Measurements from ENCODE around the gene DBF4B. TPM values are rescaled to one million over a fixed set of nuclear protein-coding genes. Genes with fewer than 3 reads are reported as not detected.
"Not testable (repeated sequence)": the region's sequence is repeated elsewhere in the genome, so short reads cannot be mapped to it uniquely, and the experiment has no call there.

The DBF4B gene
- 7.1 TPM for total RNA-seq
- 7.2 TPM for polyA plus RNA-seq

GRCh38 chr17:44708401-44709263, at the start of gene DBF4B:
TSS of gene DBF4B (plus strand) at chr17:44708665. CDS start at chr17:44708821, 156 bp downstream.
- Histone ChIP-seq H3K4me3 (ENCODE audit: low read depth, low read length) (peak within 1 kb of the TSS; percentile 70), H3K4me1 (ENCODE audit: insufficient read depth) (no peaks in the 10 kb centered on the region), H3K36me3 (ENCODE audit: insufficient read depth) (no peaks in the 10 kb centered on the region), H3K27ac (ENCODE audit: low read depth) (peak within 1 kb of the TSS; percentile 48)
- DNase-seq (ENCODE audit: extremely low spot score) = peak; percentile 86
- WGBS = under 1% methylated on average over 52 of the region's 52 CpGs

GRCh38 chr17:44661835-44662234, 46.6 kb upstream of the DBF4B start:
- DNase-seq (ENCODE audit: extremely low spot score) = no peak
- H3K4me1 ChIP-seq (ENCODE audit: insufficient read depth) = no peaks in the 10 kb centered on the region
- no peaks in the 10 kb centered on the region for H3K36me3 ChIP-seq (ENCODE audit: insufficient read depth)
- 87% methylated on average over 2 of the region's 2 CpGs for WGBS
- H3K27ac ChIP-seq (ENCODE audit: low read depth) = no peak overlapping the region
- H3K4me3 ChIP-seq (ENCODE audit: low read depth, low read length) = no peak overlapping the region

GRCh38 chr17:44663095-44663494, 45.4 kb upstream of the DBF4B start:
- 79% methylated on average over 1 of the region's 1 CpG for whole genome bisulfite sequencing
- no peaks in the 10 kb centered on the region for H3K4me1 ChIP-seq (ENCODE audit: insufficient read depth)
- H3K27ac ChIP-seq (ENCODE audit: low read depth) = no peak overlapping the region
- DNase-seq (ENCODE audit: extremely low spot score) = no peak
- H3K4me3 ChIP-seq (ENCODE audit: low read depth, low read length) = no peak overlapping the region
- no peaks in the 10 kb centered on the region for H3K36me3 ChIP-seq (ENCODE audit: insufficient read depth)

GRCh38 chr17:44664867-44665266, 43.6 kb upstream of the DBF4B start:
- no peak for DNase-seq (ENCODE audit: extremely low spot score)
- no peaks in the 10 kb centered on the region for H3K36me3 ChIP-seq (ENCODE audit: insufficient read depth)
- no peaks in the 10 kb centered on the region for H3K4me1 ChIP-seq (ENCODE audit: insufficient read depth)
- H3K4me3 ChIP-seq (ENCODE audit: low read depth, low read length) = no peak overlapping the region
- 95% methylated on average over 1 of the region's 1 CpG for WGBS
- H3K27ac ChIP-seq (ENCODE audit: low read depth) = no peak overlapping the region

GRCh38 chr17:44666006-44666405, 42.5 kb upstream of the DBF4B start:
- WGBS = 87% methylated on average over 1 of the region's 1 CpG
- Histone ChIP-seq H3K36me3 (ENCODE audit: insufficient read depth) (no peaks in the 10 kb centered on the region), H3K4me1 (ENCODE audit: insufficient read depth) (no peaks in the 10 kb centered on the region), H3K27ac (ENCODE audit: low read depth) (no peak overlapping the region), H3K4me3 (ENCODE audit: low read depth, low read length) (no peak overlapping the region)
- DNase-seq (ENCODE audit: extremely low spot score) = no peak

- H3K27ac ChIP-seq (ENCODE audit: low read depth) = no peak overlapping the region
- no peaks in the 10 kb centered on the region for H3K36me3 ChIP-seq (ENCODE audit: insufficient read depth)
- no peak for DNase-seq (ENCODE audit: extremely low spot score)
- no peak overlapping the region for H3K4me3 ChIP-seq (ENCODE audit: low read depth, low read length)
- no peaks in the 10 kb centered on the region for H3K4me1 ChIP-seq (ENCODE audit: insufficient read depth)
These were observed 35.9 kb upstream of the DBF4B start for GRCh38 chr17:44672479-44673093.

GRCh38 chr17:44673893-44674292, 34.6 kb upstream of the DBF4B start:
- no peaks in the 10 kb centered on the region for H3K4me1 ChIP-seq (ENCODE audit: insufficient read depth)
- H3K27ac ChIP-seq (ENCODE audit: low read depth) = no peak overlapping the region
- no peak for DNase-seq (ENCODE audit: extremely low spot score)
- no peak overlapping the region for H3K4me3 ChIP-seq (ENCODE audit: low read depth, low read length)
- no peaks in the 10 kb centered on the region for H3K36me3 ChIP-seq (ENCODE audit: insufficient read depth)
- 63% methylated on average over 2 of the region's 2 CpGs for WGBS

GRCh38 chr17:44677136-44677535, 31.3 kb upstream of the DBF4B start:
- Histone ChIP-seq H3K4me3 (ENCODE audit: low read depth, low read length) (no peak overlapping the region), H3K36me3 (ENCODE audit: insufficient read depth) (no peaks in the 10 kb centered on the region), H3K27ac (ENCODE audit: low read depth) (no peak overlapping the region), H3K4me1 (ENCODE audit: insufficient read depth) (no peaks in the 10 kb centered on the region)
- 39% methylated on average over 2 of the region's 2 CpGs for WGBS
- DNase-seq (ENCODE audit: extremely low spot score) = no peak

GRCh38 chr17:44683303-44683702, 25.2 kb upstream of the DBF4B start:
- H3K4me1 ChIP-seq (ENCODE audit: insufficient read depth); H3K4me3 ChIP-seq (ENCODE audit: low read depth, low read length); DNase-seq (ENCODE audit: extremely low spot score); H3K27ac ChIP-seq (ENCODE audit: low read depth); H3K36me3 ChIP-seq (ENCODE audit: insufficient read depth): not testable (repeated sequence)
- WGBS = 88% methylated on average over 4 of the region's 4 CpGs

GRCh38 chr17:44687756-44688155, 20.7 kb upstream of the DBF4B start:
- 81% methylated on average over 1 of the region's 1 CpG for WGBS
- Histone ChIP-seq H3K4me1 (ENCODE audit: insufficient read depth) (peaks cover 4% of the 10 kb centered on the region), H3K4me3 (ENCODE audit: low read depth, low read length) (no peak overlapping the region), H3K36me3 (ENCODE audit: insufficient read depth) (peaks cover 2% of the 10 kb centered on the region), H3K27ac (ENCODE audit: low read depth) (no peak overlapping the region)
- no peak for DNase-seq (ENCODE audit: extremely low spot score)

GRCh38 chr17:44688200-44688599, 20.3 kb upstream of the DBF4B start:
- no peak for DNase-seq (ENCODE audit: extremely low spot score)
- Histone ChIP-seq H3K4me3 (ENCODE audit: low read depth, low read length) (no peak overlapping the region), H3K27ac (ENCODE audit: low read depth) (no peak overlapping the region), H3K4me1 (ENCODE audit: insufficient read depth) (peaks cover 4% of the 10 kb centered on the region), H3K36me3 (ENCODE audit: insufficient read depth) (peaks cover 2% of the 10 kb centered on the region)
- 86% methylated on average over 2 of the region's 2 CpGs for WGBS

- Histone ChIP-seq H3K4me3 (ENCODE audit: low read depth, low read length) (peak overlapping the region; percentile 75), H3K36me3 (ENCODE audit: insufficient read depth) (peaks cover 2% of the 10 kb centered on the region), H3K4me1 (ENCODE audit: insufficient read depth) (peaks cover 4% of the 10 kb centered on the region), H3K27ac (ENCODE audit: low read depth) (no peak overlapping the region)
- 2% methylated on average over 13 of the region's 13 CpGs for WGBS
- DNase-seq (ENCODE audit: extremely low spot score) = no peak
These were observed 19.6 kb upstream of the DBF4B start for GRCh38 chr17:44688675-44689476.

GRCh38 chr17:44689477-44690217, 18.8 kb upstream of the DBF4B start, which contains the start of gene CCDC43:
TSS of gene CCDC43 (minus strand) at chr17:44689776. CDS start at chr17:44689753, 23 bp downstream.
- Histone ChIP-seq H3K27ac (ENCODE audit: low read depth) (peak within 1 kb of the TSS; percentile 70), H3K36me3 (ENCODE audit: insufficient read depth) (no peaks in the 10 kb centered on the region), H3K4me3 (ENCODE audit: low read depth, low read length) (peak within 1 kb of the TSS; percentile 75), H3K4me1 (ENCODE audit: insufficient read depth) (peaks cover 4% of the 10 kb centered on the region)
- DNase-seq (ENCODE audit: extremely low spot score) = peak; percentile 69
- WGBS = under 1% methylated on average over 51 of the region's 51 CpGs

Data from urinary bladder (tissue), 4 donors.